ENCODE results near the gene GUCA1A. TPM values are rescaled to one million over a fixed set of nuclear protein-coding genes. Genes with fewer than 3 reads are reported as not detected.

The GUCA1A gene
- total RNA-seq, 1 donor from 2014 or later = not detected

- no peak for TF ChIP-seq CTCF (IDR thresholded peaks at IDR 0.05)
- no peak for DNase-seq (ENCODE audit: low spot score)
- H3K27me3 Mint-ChIP-seq (ENCODE audit: low read depth) = peaks cover 8% of the 10 kb centered on the region
- no peak overlapping the region for H3K27ac Mint-ChIP-seq (ENCODE audit: unreplicated experiment)
- H3K9me3 Mint-ChIP-seq (ENCODE audit: low read depth) = no peaks in the 10 kb centered on the region
- no peaks in the 10 kb centered on the region for H3K36me3 Mint-ChIP-seq (ENCODE audit: low read depth)
- peaks cover 2% of the 10 kb centered on the region for H3K4me1 Mint-ChIP-seq (ENCODE audit: low read depth)
- no peak overlapping the region for H3K4me3 Mint-ChIP-seq (ENCODE audit: unreplicated experiment)
These were observed 18.5 kb upstream of the GUCA1A start for GRCh38 chr6:42154461-42155209.

GRCh38 chr6:42155293-42155692 is 17.9 kb upstream of the GUCA1A start:
- Mint-ChIP-seq H3K4me3 (ENCODE audit: unreplicated experiment) (no peak overlapping the region), H3K36me3 (ENCODE audit: low read depth) (no peaks in the 10 kb centered on the region)
- TF ChIP-seq CTCF (IDR thresholded peaks at IDR 0.05) = no peak

GRCh38 chr6:42156638-42157037 is 16.5 kb upstream of the GUCA1A start:
- Mint-ChIP-seq H3K9me3 (ENCODE audit: low read depth) (no peaks in the 10 kb centered on the region), H3K36me3 (ENCODE audit: low read depth) (no peaks in the 10 kb centered on the region), H3K4me1 (ENCODE audit: low read depth) (peaks cover 2% of the 10 kb centered on the region), H3K4me3 (ENCODE audit: unreplicated experiment) (no peak overlapping the region), H3K27ac (ENCODE audit: unreplicated experiment) (no peak overlapping the region), H3K27me3 (ENCODE audit: low read depth) (peaks cover 16% of the 10 kb centered on the region)
- DNase-seq (ENCODE audit: low spot score) = no peak
- TF ChIP-seq CTCF (IDR thresholded peaks at IDR 0.05) = no peak

More at GRCh38 chr6:42155293-42155692, 17.9 kb upstream of the GUCA1A start:
- no peak for DNase-seq (ENCODE audit: low spot score)
- Mint-ChIP-seq H3K27ac (ENCODE audit: unreplicated experiment) (no peak overlapping the region), H3K27me3 (ENCODE audit: low read depth) (peaks cover 9% of the 10 kb centered on the region), H3K9me3 (ENCODE audit: low read depth) (no peaks in the 10 kb centered on the region), H3K4me1 (ENCODE audit: low read depth) (peaks cover 2% of the 10 kb centered on the region)

GRCh38 chr6:42158011-42158410 is 15.2 kb upstream of the GUCA1A start:
- peaks cover 15% of the 10 kb centered on the region for H3K27me3 Mint-ChIP-seq (ENCODE audit: low read depth)
- H3K27ac Mint-ChIP-seq (ENCODE audit: unreplicated experiment) = no peak overlapping the region
- peaks cover 2% of the 10 kb centered on the region for H3K4me1 Mint-ChIP-seq (ENCODE audit: low read depth)
- no peaks in the 10 kb centered on the region for H3K36me3 Mint-ChIP-seq (ENCODE audit: low read depth)
- H3K4me3 Mint-ChIP-seq (ENCODE audit: unreplicated experiment) = no peak overlapping the region
- no peak for DNase-seq (ENCODE audit: low spot score)
- TF ChIP-seq CTCF (IDR thresholded peaks at IDR 0.05) = no peak
- H3K9me3 Mint-ChIP-seq (ENCODE audit: low read depth) = no peaks in the 10 kb centered on the region

- peaks cover 12% of the 10 kb centered on the region for H3K27me3 Mint-ChIP-seq (ENCODE audit: low read depth)
- peaks cover 2% of the 10 kb centered on the region for H3K4me1 Mint-ChIP-seq (ENCODE audit: low read depth)
- no peaks in the 10 kb centered on the region for H3K36me3 Mint-ChIP-seq (ENCODE audit: low read depth)
- H3K9me3 Mint-ChIP-seq (ENCODE audit: low read depth) = no peaks in the 10 kb centered on the region
- no peak for DNase-seq (ENCODE audit: low spot score)
- no peak overlapping the region for H3K27ac Mint-ChIP-seq (ENCODE audit: unreplicated experiment)
- no peak for TF ChIP-seq CTCF (IDR thresholded peaks at IDR 0.05)
- H3K4me3 Mint-ChIP-seq (ENCODE audit: unreplicated experiment) = no peak overlapping the region
These were observed 14.5 kb upstream of the GUCA1A start for GRCh38 chr6:42158631-42159030.

Data from chondrocyte (in vitro differentiated cells).